ENCODE measurements around the gene ZC3H10. TPM values are rescaled to one million over a fixed set of nuclear protein-coding genes. Genes with fewer than 3 reads are reported as not detected.
A peak's percentile ranks its signal among the peaks of the same experiment; 100 is the strongest.

Gene ZC3H10
- total RNA-seq, 2 donors from 2014 or later = 3.5 to 6.1 TPM

GRCh38 chr12:56082382-56082781 is 35.7 kb upstream of the ZC3H10 start:
- H3K9me3 ChIP-seq = no peaks in the 10 kb centered on the region
- H3K27me3 ChIP-seq = no peaks in the 10 kb centered on the region
- no peaks in the 10 kb centered on the region for H3K36me3 ChIP-seq
- peak overlapping the region; percentile 47 to 99 for H3K9ac ChIP-seq (ENCODE audit: low read depth in 2 of 2, low read length in 2 of 2)
- intact Hi-C loops (cut with DNase I) = no loop called here
- TF ChIP-seq, protein P1, sequence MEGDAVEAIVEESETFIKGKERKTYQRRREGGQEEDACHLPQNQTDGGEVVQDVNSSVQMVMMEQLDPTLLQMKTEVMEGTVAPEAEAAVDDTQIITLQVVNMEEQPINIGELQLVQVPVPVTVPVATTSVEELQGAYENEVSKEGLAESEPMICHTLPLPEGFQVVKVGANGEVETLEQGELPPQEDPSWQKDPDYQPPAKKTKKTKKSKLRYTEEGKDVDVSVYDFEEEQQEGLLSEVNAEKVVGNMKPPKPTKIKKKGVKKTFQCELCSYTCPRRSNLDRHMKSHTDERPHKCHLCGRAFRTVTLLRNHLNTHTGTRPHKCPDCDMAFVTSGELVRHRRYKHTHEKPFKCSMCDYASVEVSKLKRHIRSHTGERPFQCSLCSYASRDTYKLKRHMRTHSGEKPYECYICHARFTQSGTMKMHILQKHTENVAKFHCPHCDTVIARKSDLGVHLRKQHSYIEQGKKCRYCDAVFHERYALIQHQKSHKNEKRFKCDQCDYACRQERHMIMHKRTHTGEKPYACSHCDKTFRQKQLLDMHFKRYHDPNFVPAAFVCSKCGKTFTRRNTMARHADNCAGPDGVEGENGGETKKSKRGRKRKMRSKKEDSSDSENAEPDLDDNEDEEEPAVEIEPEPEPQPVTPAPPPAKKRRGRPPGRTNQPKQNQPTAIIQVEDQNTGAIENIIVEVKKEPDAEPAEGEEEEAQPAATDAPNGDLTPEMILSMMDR (IDR thresholded peaks at IDR 0.05) = no peak
- H3K4me3 ChIP-seq = peak overlapping the region; percentile 61
- H3K27ac ChIP-seq = peak overlapping the region; percentile 96
- no peak for DNase-seq
- peaks cover 7% of the 10 kb centered on the region for H3K4me1 ChIP-seq

GRCh38 chr12:56082967-56083366 is 35.1 kb upstream of the ZC3H10 start:
- Histone ChIP-seq H3K27ac (peak overlapping the region; percentile 96), H3K27me3 (no peaks in the 10 kb centered on the region), H3K4me3 (no peak overlapping the region), H3K9ac (ENCODE audit: low read depth in 2 of 2, low read length in 2 of 2) (peak overlapping the region; percentile 47 to 99), H3K4me1 (peaks cover 7% of the 10 kb centered on the region), H3K36me3 (no peaks in the 10 kb centered on the region), H3K9me3 (no peaks in the 10 kb centered on the region)
- intact Hi-C loops (cut with DNase I) = no loop called here
- no peak for DNase-seq
- TF ChIP-seq, protein P1 (IDR thresholded peaks at IDR 0.05) = no peak

DNA sequence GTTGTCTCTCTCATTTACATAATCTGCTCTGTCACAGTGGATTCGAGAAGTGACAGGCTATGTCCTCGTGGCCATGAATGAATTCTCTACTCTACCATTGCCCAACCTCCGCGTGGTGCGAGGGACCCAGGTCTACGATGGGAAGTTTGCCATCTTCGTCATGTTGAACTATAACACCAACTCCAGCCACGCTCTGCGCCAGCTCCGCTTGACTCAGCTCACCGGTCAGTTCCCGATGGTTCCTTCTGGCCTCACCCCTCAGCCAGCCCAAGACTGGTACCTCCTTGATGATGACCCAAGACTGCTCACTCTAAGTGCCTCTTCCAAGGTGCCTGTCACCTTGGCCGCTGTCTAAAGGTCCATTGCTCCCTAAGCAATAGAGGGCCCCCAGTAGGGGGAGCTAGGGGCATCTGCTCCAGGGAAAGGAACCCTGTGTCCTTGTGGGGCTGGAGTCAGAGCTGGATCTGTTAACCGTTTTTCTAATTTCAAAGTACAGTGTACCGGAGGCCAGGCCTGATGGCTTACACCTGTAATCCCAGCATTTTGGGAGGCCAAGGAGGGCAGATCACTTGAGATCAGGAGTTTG is 33.0 kb upstream of the ZC3H10 start:
- peak overlapping the region in 1 of 2 donors; percentile 52 for H3K9ac ChIP-seq (ENCODE audit: low read depth in 2 of 2, low read length in 2 of 2)
- peak overlapping the region; percentile 9 for H3K27ac ChIP-seq
- peak; percentile 44 for DNase-seq
- TF ChIP-seq, protein P1 (IDR thresholded peaks at IDR 0.05) = peak; percentile 13
- intact Hi-C loops (cut with DNase I) = no loop called here
- no peaks in the 10 kb centered on the region for H3K36me3 ChIP-seq
- H3K9me3 ChIP-seq = no peaks in the 10 kb centered on the region
- no peaks in the 10 kb centered on the region for H3K27me3 ChIP-seq
- peaks cover 7% of the 10 kb centered on the region for H3K4me1 ChIP-seq
- no peak overlapping the region for H3K4me3 ChIP-seq

GRCh38 chr12:56086096-56086495 is 32.0 kb upstream of the ZC3H10 start:
- Histone ChIP-seq H3K4me3 (no peak overlapping the region), H3K36me3 (peaks cover 3% of the 10 kb centered on the region), H3K27me3 (no peaks in the 10 kb centered on the region), H3K9ac (ENCODE audit: low read depth in 2 of 2, low read length in 2 of 2) (peak overlapping the region in 1 of 2 donors; percentile 66), H3K4me1 (peaks cover 7% of the 10 kb centered on the region), H3K9me3 (no peaks in the 10 kb centered on the region), H3K27ac (peak overlapping the region; percentile 75)
- DNase-seq = peak; percentile 77
- TF ChIP-seq, protein P1 (IDR thresholded peaks at IDR 0.05) = no peak
- intact Hi-C loops (cut with DNase I) = no loop called here

GRCh38 chr12:56086608-56087007 is 31.5 kb upstream of the ZC3H10 start:
- DNase-seq = no peak
- H3K4me1 ChIP-seq = peaks cover 7% of the 10 kb centered on the region
- no peaks in the 10 kb centered on the region for H3K27me3 ChIP-seq
- H3K4me3 ChIP-seq = no peak overlapping the region
- H3K36me3 ChIP-seq = peaks cover 3% of the 10 kb centered on the region
- TF ChIP-seq, protein P1 (IDR thresholded peaks at IDR 0.05) = no peak
- peak overlapping the region; percentile 44 to 66 for H3K9ac ChIP-seq (ENCODE audit: low read depth in 2 of 2, low read length in 2 of 2)
- intact Hi-C loops (cut with DNase I) = no loop called here
- H3K27ac ChIP-seq = peak overlapping the region; percentile 75
- no peaks in the 10 kb centered on the region for H3K9me3 ChIP-seq
